Transverse colon (tissue), 4 donors: ENCODE data around the gene NT5C2.

Source experiments
- POLR2A ChIP-seq: fragments of 450-650 bp; IDR thresholded peaks from one replicate; pipeline ENCODE4 v1.6.1; 2016; ENCODE audit warnings: antibody characterized with exemption, mild to moderate bottlenecking, moderate library complexity
- POLR2AphosphoS5 ChIP-seq, 3 donors: sonication (generic); formaldehyde crosslinking; IDR thresholded peaks; one replicate each; pipeline ENCODE4 v1.6.1; 2016; ENCODE audit warnings: antibody characterized with exemption in 3 of 3
- TF ChIP-seq, protein P1 (sequence below), 5 experiments: fragments of 200-600 bp in 3 of 5; fragments of 450-650 bp in 2 of 5; sonication (generic) in 3 of 5; IDR thresholded peaks; 1 replicate in 2 of 5; 2 replicates in 3 of 5; pipeline ENCODE4 v1.5.1; 2016 to 2017; ENCODE audit warnings: antibody characterized with exemption in 5 of 5, inconsistent platforms in 3 of 5, mild to moderate bottlenecking in 2 of 5, moderate library complexity in 1 of 5

- no peak for TF ChIP-seq POLR2A
- TF ChIP-seq, protein P1, sequence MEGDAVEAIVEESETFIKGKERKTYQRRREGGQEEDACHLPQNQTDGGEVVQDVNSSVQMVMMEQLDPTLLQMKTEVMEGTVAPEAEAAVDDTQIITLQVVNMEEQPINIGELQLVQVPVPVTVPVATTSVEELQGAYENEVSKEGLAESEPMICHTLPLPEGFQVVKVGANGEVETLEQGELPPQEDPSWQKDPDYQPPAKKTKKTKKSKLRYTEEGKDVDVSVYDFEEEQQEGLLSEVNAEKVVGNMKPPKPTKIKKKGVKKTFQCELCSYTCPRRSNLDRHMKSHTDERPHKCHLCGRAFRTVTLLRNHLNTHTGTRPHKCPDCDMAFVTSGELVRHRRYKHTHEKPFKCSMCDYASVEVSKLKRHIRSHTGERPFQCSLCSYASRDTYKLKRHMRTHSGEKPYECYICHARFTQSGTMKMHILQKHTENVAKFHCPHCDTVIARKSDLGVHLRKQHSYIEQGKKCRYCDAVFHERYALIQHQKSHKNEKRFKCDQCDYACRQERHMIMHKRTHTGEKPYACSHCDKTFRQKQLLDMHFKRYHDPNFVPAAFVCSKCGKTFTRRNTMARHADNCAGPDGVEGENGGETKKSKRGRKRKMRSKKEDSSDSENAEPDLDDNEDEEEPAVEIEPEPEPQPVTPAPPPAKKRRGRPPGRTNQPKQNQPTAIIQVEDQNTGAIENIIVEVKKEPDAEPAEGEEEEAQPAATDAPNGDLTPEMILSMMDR (IDR thresholded peaks at IDR 0.05): no peak
- no peak for TF ChIP-seq POLR2AphosphoS5 (IDR thresholded peaks at IDR 0.05)
Measured at GRCh38 chr10:103058034-103058433, 135.0 kb downstream of the NT5C2 start.
